Measurements from ENCODE around the gene KIAA1217.
"Not testable (repeated sequence)": the region's sequence is repeated elsewhere in the genome, so short reads cannot be mapped to it uniquely, and the experiment has no call there.

Gene KIAA1217

DNA sequence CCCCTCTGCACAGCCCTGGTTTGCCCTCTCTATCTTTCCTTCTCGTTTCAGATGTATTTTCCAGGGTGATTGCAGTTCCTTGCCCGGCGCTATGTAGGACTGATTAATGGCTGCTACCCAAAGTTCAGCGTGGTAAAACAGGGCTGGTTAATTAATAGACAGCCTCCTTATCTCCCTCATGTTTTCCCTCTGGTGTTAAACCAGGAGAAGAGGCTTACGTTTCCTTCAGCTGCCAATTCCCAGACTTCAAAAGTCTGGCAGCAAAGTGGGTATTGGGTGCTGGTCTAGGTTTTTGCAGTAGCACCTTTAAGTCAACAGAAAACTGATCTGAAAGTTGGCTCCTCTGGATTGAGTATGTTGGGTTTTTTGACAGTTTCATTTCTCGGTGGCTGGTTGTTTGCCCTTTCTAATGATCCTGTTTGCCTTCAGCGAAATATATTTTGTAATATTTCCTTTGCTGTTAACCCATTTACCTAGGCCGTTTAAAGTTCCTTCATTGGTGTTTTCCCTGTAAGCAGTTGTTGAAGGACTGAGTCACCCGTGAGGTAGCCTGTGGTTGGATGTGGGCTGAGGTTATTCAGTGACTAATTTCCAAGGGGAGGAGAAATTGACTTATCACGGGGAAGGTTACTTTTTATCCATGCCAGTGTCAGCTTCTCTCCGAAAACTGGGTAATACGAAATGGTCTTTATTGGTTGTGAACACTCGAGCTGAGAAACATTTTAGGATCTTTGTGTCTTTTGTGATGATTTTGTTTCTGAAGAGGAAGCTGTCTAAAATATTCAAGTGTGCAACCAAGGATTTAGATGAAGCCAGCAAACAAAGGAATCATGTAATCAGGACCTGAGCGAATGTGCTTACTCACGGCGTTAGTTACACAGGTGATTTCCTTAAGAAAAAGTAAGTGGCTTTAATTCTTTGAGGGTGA lies 257.2 kb downstream of the KIAA1217 start:
- DNase-seq (ENCODE audit: low read depth in 2 of 2): no peak

DNA sequence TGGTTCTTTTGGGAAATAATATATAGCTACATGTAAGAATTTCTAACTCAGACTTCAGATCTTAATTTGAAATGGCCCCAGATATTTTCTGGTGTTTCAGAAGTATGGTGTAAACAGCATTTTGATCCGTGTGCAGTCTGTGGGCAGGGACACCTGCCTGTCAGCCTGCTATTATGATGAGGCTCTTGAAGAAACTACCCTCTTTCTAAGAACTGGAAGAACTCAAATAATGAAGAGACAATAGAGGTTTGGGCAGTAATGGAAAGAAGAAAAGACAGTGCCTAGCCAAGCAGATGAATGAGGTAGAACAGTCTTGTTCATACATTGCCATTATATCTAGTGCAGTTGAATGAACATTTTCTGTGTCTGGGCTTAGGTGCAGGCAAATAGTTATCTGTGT lies 258.2 kb downstream of the KIAA1217 start:
- DNase-seq (ENCODE audit: low read depth in 2 of 2): no peak

DNA sequence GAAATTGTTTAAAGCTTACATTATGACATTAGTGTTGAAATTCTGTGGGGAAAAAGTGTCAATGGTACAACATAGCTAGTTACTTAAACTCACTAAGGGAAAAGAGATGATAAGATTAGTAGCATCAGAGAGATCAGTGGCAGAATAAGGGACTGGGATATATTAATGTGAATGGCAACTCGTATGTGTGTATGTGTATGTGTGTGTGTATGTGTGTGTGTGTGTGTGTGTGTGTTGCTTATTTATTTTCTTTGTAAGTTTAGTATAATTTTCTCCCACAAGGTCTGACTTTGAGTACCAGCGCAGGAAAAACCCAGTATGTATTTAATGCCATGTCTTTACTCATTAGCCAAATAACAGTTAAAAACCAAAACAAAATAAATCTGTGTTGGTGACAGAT lies 258.7 kb downstream of the KIAA1217 start:
- no peak for DNase-seq (ENCODE audit: low read depth in 2 of 2)

DNA sequence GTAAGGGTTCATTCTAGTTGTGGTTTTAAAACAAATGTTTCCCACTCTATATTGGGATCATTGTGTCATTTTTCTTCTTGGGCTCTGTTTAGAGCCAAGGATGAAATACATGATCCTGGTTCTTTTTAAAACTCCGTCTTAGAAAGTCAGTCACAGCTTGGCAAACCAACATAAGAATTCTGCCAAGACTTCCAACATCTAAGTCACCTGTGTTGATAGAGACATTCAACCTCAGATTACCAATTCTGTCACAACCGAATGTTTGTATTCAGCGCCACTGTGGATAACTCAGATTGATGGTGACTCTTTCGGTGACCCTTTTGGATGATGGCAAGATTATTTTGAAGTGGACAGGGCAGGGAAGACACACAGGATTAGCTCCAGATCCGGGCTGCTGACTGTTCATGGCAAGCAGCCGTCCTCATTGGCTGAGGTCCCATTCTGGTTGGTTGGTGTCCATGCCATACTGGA lies 259.4 kb downstream of the KIAA1217 start:
- no peak for DNase-seq (ENCODE audit: low read depth in 2 of 2)

DNA sequence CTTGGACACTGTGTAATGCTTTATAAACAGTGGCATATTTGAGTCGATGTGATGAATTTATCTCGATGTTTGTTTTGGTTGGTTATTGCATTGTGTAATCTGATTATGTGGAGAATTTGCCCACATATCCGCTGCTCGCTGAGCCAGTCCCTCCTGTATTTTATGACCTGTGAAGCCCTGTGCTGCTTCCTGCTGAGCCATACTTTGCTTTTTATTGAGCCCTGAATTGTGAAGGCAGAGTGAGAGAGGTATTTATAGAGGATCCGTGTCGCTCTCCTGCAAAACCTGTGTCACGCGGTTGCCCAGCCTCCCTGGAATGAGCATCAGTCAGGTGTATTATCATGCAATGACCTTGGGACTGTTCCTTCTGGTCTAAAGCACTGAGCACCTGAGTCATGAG lies 261.1 kb downstream of the KIAA1217 start:
- no peak for DNase-seq (ENCODE audit: low read depth in 2 of 2)

DNA sequence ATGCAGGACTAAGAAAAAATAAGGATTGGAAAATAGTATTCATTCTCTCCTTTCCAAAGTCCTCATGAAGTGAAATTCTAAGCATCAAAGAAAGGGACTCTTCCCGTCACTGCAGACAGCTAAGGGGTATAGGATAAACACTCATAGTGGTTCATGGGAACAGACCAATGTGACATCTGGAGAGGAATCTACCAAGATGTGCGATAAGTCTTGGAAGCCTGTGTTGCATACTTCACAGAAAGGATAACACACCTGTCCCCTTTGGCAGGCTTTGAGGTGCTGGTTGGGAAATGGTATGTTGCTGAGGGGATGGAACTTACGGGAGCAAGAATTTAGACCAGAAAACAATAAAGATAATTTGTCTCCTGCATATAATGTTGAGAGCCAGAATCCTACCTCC lies 266.7 kb downstream of the KIAA1217 start:
- DNase-seq (ENCODE audit: low read depth in 2 of 2): no peak

DNA sequence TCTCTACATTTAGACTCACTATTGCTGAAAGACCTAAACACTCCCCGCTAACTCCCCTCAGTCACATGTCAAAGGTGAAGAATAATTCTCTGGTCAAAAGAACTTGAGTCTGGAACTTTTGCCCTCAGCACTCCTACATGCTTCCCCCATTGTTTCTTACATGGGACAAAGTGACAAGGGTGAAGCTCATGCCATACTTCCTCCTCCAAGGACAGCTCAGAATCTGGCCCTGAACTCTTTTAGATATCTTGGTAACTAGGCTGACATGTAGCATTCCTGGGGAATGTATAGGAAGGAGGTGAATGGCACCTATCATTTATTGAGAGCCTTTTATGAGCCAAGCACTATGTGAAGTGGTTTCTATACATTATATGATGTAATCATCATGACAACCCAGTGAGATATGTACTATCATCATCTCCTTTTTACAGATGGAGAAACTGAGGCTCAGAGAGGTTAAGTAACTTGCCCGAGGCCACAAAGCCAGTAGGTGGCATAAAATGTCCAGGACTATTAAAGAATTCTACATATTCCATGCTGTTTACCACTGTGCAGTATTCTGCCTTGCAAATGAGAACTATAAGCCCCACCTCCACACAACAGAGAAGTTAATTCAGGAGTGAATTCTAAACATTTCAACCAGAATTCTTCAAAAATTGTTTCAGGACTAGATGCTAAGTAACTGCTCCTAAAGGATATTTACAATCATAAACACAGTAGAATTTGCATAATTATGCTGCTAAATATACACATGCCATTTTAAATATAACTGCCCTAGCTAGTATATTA lies 268.2 kb downstream of the KIAA1217 start:
- DNase-seq (ENCODE audit: low read depth in 2 of 2): no peak

DNA sequence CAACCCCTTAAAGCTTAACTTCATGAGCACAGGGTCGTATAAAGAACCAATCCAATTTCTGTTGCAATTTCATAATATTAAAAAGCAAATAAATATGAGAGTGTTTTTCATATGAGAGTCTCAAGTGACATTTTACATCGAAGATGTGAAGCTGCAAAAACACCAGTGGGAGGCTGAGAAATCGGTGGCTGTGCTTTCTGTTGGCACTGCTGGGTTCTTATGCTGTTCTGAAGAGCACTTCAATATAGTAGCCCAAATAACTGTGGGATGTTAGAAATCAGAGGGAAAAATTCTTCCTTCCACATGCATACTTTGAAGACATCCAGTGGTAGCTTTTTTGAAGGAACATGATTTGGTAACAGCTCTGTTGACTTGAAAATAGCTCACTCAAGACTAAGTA lies 269.0 kb downstream of the KIAA1217 start:
- DNase-seq (ENCODE audit: low read depth in 2 of 2): no peak

DNA sequence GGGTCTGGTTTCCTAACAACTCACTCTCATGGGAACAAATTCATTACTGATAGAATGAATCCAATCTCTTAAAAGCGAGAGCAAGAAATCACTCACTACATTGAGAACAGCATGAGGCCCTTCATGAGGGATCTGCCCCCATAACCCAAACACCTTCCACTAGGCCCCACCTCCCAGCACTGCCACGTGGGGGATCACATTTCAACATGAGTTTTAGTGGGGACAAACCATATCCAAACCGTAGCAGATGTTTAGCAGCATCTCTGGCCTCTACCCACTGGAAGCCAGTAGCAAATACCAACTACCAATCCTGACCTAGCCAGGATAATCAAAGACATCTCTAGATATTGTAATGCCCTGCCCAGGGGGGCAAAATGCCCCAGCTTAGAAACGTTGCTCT lies 270.9 kb downstream of the KIAA1217 start:
- DNase-seq (ENCODE audit: low read depth in 2 of 2): no peak

DNA sequence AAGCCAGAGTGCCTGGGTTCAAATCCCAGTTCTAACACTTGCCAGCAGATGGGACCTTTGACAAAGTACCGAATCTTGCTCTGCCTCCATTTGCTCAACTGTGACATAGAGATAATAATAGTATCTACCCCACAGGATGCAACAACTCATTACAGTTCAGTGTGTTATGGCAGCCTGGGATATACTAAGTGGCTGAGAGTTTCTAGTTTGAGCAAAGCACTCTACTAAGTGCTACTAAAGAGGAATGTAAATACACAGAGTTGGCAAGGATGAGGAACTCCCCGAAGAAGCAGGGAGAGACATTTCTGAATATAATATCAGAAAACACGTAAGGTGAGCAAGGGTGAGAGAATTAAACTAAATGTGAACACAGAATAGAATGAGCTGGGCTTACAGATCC lies 271.5 kb downstream of the KIAA1217 start:
- no peak for DNase-seq (ENCODE audit: low read depth in 2 of 2)

DNA sequence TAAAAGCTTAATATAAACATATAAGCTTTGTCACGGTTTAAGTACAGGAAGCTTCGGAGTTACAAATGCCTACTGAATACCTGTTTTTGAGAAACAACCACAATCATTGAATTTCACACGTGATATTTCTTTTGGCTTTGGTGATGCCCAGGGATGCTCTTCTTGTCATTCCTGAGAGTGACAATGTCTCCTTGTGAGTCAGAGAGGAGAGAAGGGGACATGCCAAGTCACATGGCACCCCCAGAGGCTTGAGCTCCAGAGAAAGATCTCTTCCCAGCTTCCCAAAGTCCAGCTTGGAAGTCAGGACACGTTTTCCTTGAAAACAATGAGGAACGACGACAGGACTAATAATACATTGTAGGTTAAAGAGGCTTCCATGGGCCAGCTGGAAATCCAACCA lies 272.3 kb downstream of the KIAA1217 start:
- DNase-seq (ENCODE audit: low read depth in 2 of 2): no peak

DNA sequence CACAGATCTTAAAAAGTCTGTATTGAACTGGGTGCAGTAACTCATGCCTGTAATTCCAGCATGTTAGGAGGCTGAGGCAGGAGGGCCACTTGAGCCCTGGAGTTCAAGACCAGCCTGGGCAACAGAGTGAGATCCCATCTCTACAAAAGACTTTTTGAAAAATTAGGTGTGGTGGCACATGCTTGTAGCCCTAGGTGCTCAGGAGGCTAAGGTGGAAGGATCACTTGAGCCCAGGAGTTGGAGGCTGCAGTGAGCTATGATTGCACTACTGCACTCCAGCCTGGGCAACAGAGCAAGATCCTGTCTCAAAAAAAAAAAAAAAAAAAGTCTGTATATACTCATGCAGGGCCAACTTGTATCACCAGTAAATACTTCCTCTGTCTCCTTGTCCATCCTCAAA lies 273.8 kb downstream of the KIAA1217 start:
- not testable (repeated sequence) for DNase-seq (ENCODE audit: low read depth in 2 of 2)

DNA sequence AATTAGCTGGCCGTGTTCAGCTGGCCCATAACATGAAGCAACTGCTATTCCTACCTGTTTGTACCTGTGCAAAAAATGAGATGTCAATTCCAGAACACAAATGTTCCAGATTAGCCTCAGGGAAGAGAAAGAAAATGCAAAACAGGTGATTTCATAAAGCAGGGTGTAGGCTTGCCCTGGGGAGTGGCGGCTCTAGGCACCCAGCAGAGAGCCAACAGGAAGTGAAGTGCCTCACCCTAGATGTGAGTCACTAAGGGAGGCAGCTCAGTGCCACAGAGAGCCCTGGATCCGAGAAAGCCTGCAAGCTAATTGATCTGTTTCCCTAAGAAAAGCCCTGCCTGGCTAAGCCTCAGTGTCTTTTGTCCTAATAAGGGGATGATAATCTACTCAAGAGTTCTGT lies 274.8 kb downstream of the KIAA1217 start:
- DNase-seq (ENCODE audit: low read depth in 2 of 2): no peak

DNA sequence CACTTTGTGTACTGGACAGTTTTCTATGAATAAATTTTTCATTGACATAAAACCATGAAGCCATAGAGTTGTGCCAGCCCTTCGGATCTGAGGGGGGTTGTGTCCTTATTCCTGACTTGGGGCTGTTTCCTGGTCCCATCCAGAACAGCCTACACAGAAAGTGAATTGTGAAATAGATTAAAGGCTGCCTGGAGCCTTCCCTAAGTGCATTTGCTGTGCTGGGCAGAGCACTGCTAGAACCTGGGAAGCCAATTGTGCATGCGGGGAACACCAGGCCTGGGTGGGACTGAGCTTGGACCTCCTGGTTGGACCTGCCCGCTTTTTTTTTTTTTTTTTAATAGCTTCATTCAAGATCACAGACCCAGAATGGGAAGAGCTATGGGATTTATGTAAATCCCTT lies 275.8 kb downstream of the KIAA1217 start:
- no peak for DNase-seq (ENCODE audit: low read depth in 2 of 2)

DNA sequence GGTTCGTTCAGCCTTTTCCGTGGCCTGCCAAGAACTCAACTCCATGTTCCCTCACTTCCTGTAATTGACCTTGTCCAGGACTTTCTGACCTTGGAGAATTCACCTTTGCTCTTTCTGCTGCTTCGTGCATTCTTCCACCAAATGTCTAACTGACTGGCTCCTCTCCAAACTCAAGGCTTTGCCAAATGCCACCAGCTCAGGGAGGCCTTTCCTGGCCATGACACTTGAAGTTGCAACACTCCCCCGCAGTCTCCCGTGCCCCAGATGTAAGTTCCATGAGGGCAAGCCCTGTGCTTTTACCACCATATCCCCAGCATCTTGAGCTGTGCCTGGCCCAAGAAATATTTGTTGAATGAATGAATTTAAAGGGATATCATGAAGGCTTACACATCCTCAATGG lies 276.4 kb downstream of the KIAA1217 start:
- DNase-seq (ENCODE audit: low read depth in 2 of 2): no peak

DNA sequence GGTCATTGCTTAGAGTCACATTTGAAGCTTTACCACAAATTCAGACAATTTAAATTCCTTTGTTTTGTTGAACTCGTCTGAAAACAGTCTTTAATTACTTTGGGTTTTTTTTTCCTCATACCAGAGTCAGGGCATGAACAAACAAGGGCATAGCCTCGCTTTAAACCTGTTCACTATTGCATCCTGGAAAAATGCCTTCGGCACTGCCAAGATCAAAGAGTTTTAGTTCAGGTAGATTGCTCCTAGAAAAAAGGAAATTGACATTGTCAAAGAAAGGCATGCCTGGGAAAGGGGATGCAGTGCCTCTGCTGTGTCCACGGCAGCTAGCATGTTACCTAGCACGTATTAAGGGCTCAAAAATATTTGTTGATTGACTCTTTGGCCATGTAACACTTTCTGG lies 279.7 kb downstream of the KIAA1217 start:
- no peak for DNase-seq (ENCODE audit: low read depth in 2 of 2)

DNA sequence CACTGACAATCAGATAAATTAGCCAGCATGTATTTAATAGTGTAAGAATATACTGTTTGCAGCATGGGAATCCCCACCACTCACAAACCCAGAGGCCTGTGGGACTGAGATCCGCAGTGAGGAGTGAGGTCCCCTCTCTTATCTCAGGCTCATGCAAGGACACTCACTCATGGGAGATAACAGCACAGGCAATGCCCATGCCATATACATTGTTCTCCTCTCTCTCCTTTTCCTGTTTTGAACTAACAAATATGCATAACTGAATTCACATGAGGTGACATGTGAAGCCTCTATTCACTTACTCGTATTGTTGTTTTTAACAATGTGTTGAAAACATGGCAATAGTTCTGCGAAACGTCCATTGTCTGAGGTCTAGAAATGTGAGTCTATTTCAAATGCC lies 284.2 kb downstream of the KIAA1217 start:
- DNase-seq (ENCODE audit: low read depth in 2 of 2): no peak

DNA sequence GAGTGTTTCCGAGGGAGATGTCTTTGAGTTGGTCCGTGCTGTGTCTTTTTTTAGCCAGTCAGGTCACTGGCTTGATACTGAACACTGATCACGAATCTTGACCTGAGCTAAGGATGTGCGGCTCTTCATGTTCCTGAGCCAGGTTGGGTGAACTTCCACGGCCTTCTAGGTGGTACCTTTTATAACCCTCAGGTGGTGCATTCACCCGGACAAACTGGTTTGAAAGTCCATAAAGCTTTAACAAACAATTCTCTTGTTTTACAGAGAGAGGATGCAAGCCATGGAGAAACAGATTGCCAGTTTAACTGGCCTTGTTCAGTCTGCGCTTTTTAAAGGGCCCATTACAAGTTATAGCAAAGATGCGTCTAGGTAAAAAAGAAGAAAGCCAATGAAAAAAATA lies 285.3 kb downstream of the KIAA1217 start:
- DNase-seq (ENCODE audit: low read depth in 2 of 2): no peak

DNA sequence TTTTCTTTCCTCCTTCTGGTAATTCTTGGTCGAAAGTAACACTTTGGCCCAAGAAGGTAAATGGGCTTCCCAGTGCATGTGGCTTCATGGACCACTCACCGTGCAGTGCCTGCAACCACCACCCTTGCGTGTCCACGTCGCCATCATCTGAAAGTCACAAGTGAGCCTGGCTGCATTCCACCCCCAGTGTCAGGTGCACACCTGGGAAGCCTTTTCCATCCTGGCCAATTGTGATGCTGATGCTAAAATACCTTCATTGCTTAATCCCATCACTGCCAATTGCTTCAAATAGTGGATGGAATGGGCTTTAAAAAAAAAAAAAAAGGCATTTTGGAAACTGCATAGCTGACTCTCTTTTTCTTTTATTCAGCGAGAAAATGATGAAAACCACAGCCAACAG lies 285.8 kb downstream of the KIAA1217 start:
- DNase-seq (ENCODE audit: low read depth in 2 of 2): no peak

DNA sequence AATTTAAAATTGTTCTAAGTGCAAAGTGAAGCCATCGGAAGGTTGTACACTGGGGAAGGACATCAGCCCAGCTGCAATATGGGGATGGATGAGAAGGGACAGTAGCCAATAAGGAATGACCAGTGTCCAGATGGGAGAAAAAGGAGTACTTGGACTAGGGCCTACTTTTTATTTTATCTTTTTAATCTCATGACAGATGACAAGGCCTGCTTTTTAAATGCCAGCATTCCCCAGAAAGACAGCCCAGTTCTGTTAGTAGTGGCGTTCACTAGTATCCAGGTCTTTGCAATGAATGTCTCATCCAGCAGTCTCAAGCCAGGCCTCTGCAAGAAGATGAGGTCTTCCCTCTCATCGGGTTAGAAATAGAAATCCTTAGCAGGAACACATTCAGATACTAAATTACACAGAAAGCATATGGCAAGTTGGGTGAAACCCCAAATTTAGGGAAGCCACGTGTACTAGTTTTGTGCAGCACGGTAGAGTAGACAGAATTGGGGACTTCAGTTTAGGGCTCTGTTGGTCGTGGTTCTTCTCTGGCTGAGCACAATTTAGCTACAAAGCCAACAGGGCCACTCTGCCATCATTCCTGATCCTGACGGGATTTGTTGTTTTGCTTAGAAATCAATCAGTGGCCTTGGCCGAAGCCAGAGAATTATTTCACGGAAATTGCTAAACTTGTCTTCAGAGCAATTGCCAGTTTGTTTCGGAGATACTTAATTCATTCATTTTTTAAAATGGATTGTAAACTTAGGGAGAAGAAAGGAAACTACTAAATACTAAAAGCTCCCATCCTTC lies 286.9 kb downstream of the KIAA1217 start:
- no peak for DNase-seq (ENCODE audit: low read depth in 2 of 2)

DNA sequence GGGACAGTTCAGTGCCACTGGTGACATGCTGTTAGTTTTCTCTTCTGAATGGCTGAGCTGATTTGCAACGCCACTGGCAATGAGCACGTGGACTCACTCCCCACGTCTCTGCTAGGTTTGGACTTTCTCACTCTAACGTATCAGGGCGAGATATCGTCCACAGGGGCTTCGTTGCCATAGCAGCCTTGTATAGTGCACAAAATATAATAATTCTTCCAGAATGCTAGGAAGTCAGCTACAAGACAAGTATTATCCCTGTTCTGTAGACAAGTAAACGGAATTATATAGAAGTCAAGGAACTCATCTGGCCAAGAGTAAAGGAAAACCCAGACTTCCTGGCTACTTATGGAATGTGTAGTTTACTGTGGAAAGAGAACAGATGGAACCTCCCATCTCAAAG lies 288.0 kb downstream of the KIAA1217 start:
- no peak for DNase-seq (ENCODE audit: low read depth in 2 of 2)

DNA sequence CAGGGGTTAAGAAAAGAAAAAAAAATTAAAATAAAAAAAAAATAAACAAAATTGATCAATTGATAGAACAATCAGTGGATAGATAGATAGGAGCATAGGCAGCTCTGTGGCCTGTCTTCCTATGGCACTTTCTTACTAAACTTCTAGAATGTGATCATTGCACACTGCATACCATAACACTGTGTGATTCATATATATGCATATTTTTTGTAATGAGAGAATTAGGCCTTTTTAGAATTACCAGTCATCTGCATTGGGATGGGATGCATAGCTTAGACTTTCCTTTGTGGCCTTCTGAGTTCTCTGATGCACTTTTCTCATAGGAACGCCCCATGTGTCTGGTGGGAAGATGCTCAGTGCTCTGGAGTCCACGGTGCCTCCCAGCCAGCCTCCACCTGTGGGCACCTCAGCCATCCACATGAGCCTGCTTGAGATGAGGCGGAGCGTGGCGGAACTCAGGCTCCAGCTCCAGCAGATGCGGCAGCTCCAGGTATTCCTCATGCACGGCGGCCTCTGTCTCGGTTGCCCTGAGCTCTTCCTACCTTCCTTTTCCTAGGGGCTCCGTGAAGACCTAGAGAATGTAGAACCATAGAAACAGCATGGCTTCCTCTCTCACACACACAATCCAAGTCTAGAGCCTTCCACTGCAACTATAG lies 292.2 kb downstream of the KIAA1217 start:
- no peak for DNase-seq (ENCODE audit: low read depth in 2 of 2)
